Parathyroid adenoma (tissue), 2 donors: Measurements from ENCODE around the gene PHC3.
A peak's percentile ranks its signal among the peaks of the same experiment; 100 is the strongest.

Source experiments
- H2AFZ ChIP-seq: fragments of 300-600 bp; sonication (generic); one replicate; pipeline ENCODE4 v1.7.0; 2017; ENCODE audit warnings: antibody characterized with exemption, mild to moderate bottlenecking
- H3K27ac ChIP-seq: fragments of 300-600 bp; sonication (generic); one replicate; pipeline ENCODE4 v1.7.0; 2017
- H3K27me3 ChIP-seq: fragments of 300-600 bp; sonication (generic); one replicate; pipeline ENCODE4 v1.7.0; 2017; ENCODE audit warnings: low read length; ENCODE audit not compliant: control insufficient read depth, insufficient read depth
- H3K36me3 ChIP-seq: fragments of 300-600 bp; sonication (generic); one replicate; pipeline ENCODE4 v1.7.0; 2017; ENCODE audit warnings: low read length; ENCODE audit not compliant: control insufficient read depth, insufficient read depth
- H3K4me1 ChIP-seq: fragments of 300-600 bp; sonication (generic); one replicate; pipeline ENCODE4 v1.7.0; 2017; ENCODE audit warnings: control low read depth
- H3K4me2 ChIP-seq: fragments of 300-600 bp; sonication (generic); one replicate; pipeline ENCODE4 v1.7.0; 2017; ENCODE audit warnings: low read length
- H3K4me3 ChIP-seq: fragments of 300-600 bp; sonication (generic); one replicate; pipeline ENCODE4 v1.7.0; 2017; ENCODE audit warnings: low read depth, low read length
- H3K79me2 ChIP-seq: fragments of 300-600 bp; sonication (generic); one replicate; pipeline ENCODE4 v1.7.0; 2017; ENCODE audit warnings: control low read depth
- H3K9ac ChIP-seq: fragments of 300-600 bp; sonication (generic); one replicate; pipeline ENCODE4 v1.7.0; 2017; ENCODE audit warnings: mild to moderate bottlenecking
- H3K9me3 ChIP-seq: fragments of 300-600 bp; sonication (generic); one replicate; pipeline ENCODE4 v1.7.0; 2017; ENCODE audit warnings: low read length; ENCODE audit not compliant: control insufficient read depth
- TF ChIP-seq, protein P1 (sequence below): fragments of 300-600 bp; sonication (generic); IDR thresholded peaks from one replicate; pipeline ENCODE4 v1.7.0; 2017; ENCODE audit warnings: antibody characterized with exemption, mild to moderate bottlenecking
- donor health status: primary hyperparathyroidism.

The PHC3 gene

DNA sequence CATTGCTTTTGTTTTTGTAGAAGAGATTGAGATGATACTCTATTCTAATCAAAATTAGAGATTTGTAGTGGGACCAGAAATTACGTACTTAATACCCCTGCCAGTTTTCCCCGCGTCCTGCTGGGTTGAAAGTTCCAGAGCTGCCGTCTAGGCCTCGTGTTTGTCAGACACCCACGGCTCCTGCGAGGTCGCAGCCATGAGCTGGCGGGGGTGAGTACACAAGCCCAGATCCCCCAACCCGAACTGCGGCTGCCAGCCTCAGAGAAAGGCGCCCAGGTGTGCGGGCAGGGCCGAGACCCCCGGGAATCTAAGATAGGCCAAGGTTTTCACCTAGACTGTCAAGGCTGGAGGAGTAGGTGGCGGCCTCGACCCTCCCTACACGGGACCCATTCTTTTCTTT, 117.4 kb downstream of the PHC3 start:
- Histone ChIP-seq H3K9me3 (no peaks in the 10 kb centered on the region), H3K79me2 (peaks cover 59% of the 10 kb centered on the region), H3K27ac (no peak overlapping the region), H3K36me3 (no peaks in the 10 kb centered on the region), H3K4me3 (no peak overlapping the region), H3K9ac (no peak overlapping the region), H3K4me1 (peaks cover 4% of the 10 kb centered on the region), H3K4me2 (no peak overlapping the region), H3K27me3 (no peaks in the 10 kb centered on the region), H2AFZ (no peak overlapping the region)
- TF ChIP-seq, protein P1, sequence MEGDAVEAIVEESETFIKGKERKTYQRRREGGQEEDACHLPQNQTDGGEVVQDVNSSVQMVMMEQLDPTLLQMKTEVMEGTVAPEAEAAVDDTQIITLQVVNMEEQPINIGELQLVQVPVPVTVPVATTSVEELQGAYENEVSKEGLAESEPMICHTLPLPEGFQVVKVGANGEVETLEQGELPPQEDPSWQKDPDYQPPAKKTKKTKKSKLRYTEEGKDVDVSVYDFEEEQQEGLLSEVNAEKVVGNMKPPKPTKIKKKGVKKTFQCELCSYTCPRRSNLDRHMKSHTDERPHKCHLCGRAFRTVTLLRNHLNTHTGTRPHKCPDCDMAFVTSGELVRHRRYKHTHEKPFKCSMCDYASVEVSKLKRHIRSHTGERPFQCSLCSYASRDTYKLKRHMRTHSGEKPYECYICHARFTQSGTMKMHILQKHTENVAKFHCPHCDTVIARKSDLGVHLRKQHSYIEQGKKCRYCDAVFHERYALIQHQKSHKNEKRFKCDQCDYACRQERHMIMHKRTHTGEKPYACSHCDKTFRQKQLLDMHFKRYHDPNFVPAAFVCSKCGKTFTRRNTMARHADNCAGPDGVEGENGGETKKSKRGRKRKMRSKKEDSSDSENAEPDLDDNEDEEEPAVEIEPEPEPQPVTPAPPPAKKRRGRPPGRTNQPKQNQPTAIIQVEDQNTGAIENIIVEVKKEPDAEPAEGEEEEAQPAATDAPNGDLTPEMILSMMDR = no peak

GRCh38 chr3:170063691-170064090, 117.8 kb downstream of the PHC3 start:
- Histone ChIP-seq H3K36me3 (no peaks in the 10 kb centered on the region), H3K4me2 (no peak overlapping the region), H3K4me1 (peaks cover 5% of the 10 kb centered on the region), H3K27me3 (no peaks in the 10 kb centered on the region), H3K9ac (no peak overlapping the region), H3K79me2 (peaks cover 55% of the 10 kb centered on the region), H2AFZ (no peak overlapping the region), H3K9me3 (no peaks in the 10 kb centered on the region), H3K27ac (no peak overlapping the region), H3K4me3 (no peak overlapping the region)
- TF ChIP-seq, protein P1 = no peak

GRCh38 chr3:170062769-170063168, 118.8 kb downstream of the PHC3 start:
- H3K36me3 ChIP-seq = no peaks in the 10 kb centered on the region
- H3K27me3 ChIP-seq = no peaks in the 10 kb centered on the region
- TF ChIP-seq, protein P1 = no peak
- H3K9me3 ChIP-seq = no peaks in the 10 kb centered on the region
- no peak overlapping the region for H2AFZ ChIP-seq
- H3K79me2 ChIP-seq = peaks cover 53% of the 10 kb centered on the region
- no peak overlapping the region for H3K9ac ChIP-seq
- H3K27ac ChIP-seq = no peak overlapping the region
- H3K4me1 ChIP-seq = peaks cover 14% of the 10 kb centered on the region
- H3K4me2 ChIP-seq = no peak overlapping the region
- no peak overlapping the region for H3K4me3 ChIP-seq

DNA sequence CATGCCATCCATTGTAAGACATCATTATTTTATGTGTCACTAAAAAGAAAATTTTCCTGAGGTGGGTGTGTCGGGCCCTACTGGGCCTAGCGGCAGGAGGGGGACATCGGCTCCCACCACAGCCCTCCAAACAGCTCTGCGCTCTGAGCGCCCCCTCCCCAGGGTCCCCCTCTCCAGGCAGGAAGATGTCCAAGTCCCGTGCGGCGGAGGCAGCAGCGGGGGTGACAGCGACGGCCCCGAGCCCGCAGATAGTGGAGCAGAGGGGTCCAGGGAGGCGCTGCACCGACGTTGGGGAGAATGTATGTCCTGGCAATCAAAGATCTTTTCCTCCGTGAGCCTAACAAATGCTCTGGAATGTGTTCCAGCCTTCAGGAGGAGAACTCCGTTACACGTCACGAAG, 119.5 kb downstream of the PHC3 start:
- H3K4me2 ChIP-seq = no peak overlapping the region
- H3K9me3 ChIP-seq = no peaks in the 10 kb centered on the region
- H3K27ac ChIP-seq = no peak overlapping the region
- H3K9ac ChIP-seq = no peak overlapping the region
- peaks cover 21% of the 10 kb centered on the region for H3K4me1 ChIP-seq
- no peaks in the 10 kb centered on the region for H3K27me3 ChIP-seq
- no peaks in the 10 kb centered on the region for H3K36me3 ChIP-seq
- H2AFZ ChIP-seq = no peak overlapping the region
- H3K79me2 ChIP-seq = peaks cover 51% of the 10 kb centered on the region
- no peak overlapping the region for H3K4me3 ChIP-seq
- TF ChIP-seq, protein P1 = no peak

GRCh38 chr3:170059447-170059846, 122.1 kb downstream of the PHC3 start:
- H3K36me3 ChIP-seq = no peaks in the 10 kb centered on the region
- no peaks in the 10 kb centered on the region for H3K9me3 ChIP-seq
- H3K4me3 ChIP-seq = no peak overlapping the region
- H3K27ac ChIP-seq = peak overlapping the region; percentile 9
- H3K4me1 ChIP-seq = peaks cover 28% of the 10 kb centered on the region
- TF ChIP-seq, protein P1 = no peak
- no peak overlapping the region for H2AFZ ChIP-seq
- no peak overlapping the region for H3K4me2 ChIP-seq
- H3K9ac ChIP-seq = no peak overlapping the region
- H3K79me2 ChIP-seq = peaks cover 63% of the 10 kb centered on the region
- no peaks in the 10 kb centered on the region for H3K27me3 ChIP-seq
